Activated CD4-positive, alpha-beta T cell treated with anti-CD3 and anti-CD28 coated beads, Interleukin-2, amount 10 ng/mL, durations not matched to agents 7 days and 5 days (primary cell): Measurements from ENCODE around the gene ZBTB7B. TPM values are rescaled to one million over a fixed set of nuclear protein-coding genes. Genes with fewer than 3 reads are reported as not detected.

Experiments
- CTCF ChIA-PET: fragments of 350-600 bp; sonication (Branson Sonifier 250); formaldehyde crosslinking; loops from one replicate; lab custom pipeline; 2021; ENCODE audit warnings: antibody characterized with exemption; lab: Charles Lee
- POLR2A ChIA-PET: fragments of 350-600 bp; sonication (Branson Sonifier 250); formaldehyde crosslinking; loops from one replicate; lab custom pipeline; 2021; ENCODE audit warnings: antibody characterized with exemption; lab: Charles Lee
- DNase-seq: peaks from one replicate; pipeline ENCODE4 v3.0.0-alpha.2; 2020
- H3K27ac Mint-ChIP-seq: one replicate; pipeline ENCODE4 v1.8.0; 2021; ENCODE audit warnings: mild to moderate bottlenecking, moderate library complexity, mixed read lengths
- H3K27me3 Mint-ChIP-seq: one replicate; pipeline ENCODE4 v1.8.0; 2021; ENCODE audit warnings: mixed read lengths
- H3K36me3 Mint-ChIP-seq: one replicate; pipeline ENCODE4 v1.8.0; 2021; ENCODE audit warnings: low read depth, mixed read lengths
- H3K4me1 Mint-ChIP-seq: one replicate; pipeline ENCODE4 v1.8.0; 2021; ENCODE audit warnings: mixed read lengths
- H3K4me3 Mint-ChIP-seq: one replicate; pipeline ENCODE4 v1.8.0; 2021; ENCODE audit warnings: mild to moderate bottlenecking, moderate library complexity, mixed read lengths
- H3K9me3 Mint-ChIP-seq: one replicate; pipeline ENCODE4 v1.8.0; 2021; ENCODE audit warnings: mixed read lengths
- total RNA-seq, 2 experiments: library from RNA; stranded (reverse); gene quantifications; one replicate each; pipeline ENCODE4 v1.2.3, GENCODE V29; 2021

Gene ZBTB7B
- total RNA-seq, 2 experiments from 2014 or later = 112 to 127 TPM

- POLR2A ChIA-PET = interaction anchor here (0.6 kb wide), 2 partner anchors 34 to 50 kb away, joined by 3 to 5 read pairs; no protein-coding TSS in a partner anchor
- H3K9me3 Mint-ChIP-seq = no peaks in the 10 kb centered on the region
- H3K27me3 Mint-ChIP-seq = no peaks in the 10 kb centered on the region
- DNase-seq = peak; percentile 81
- H3K4me1 Mint-ChIP-seq = peaks cover 30% of the 10 kb centered on the region
- H3K27ac Mint-ChIP-seq = peak within 1 kb of the TSS; percentile 81
- CTCF ChIA-PET = interaction anchor here (0.6 to 3.9 kb wide), 26 partner anchors 9 to 483 kb away, joined by 3 to 48 read pairs (median 4); partner anchors contain the start of genes CHRNB2, FLAD1 and KCNN3
- H3K4me3 Mint-ChIP-seq = peak within 1 kb of the TSS; percentile 82
- H3K36me3 Mint-ChIP-seq = no peaks in the 10 kb centered on the region
Measured at GRCh38 chr1:155050560-155051341, 48.1 kb downstream of the ZBTB7B start, which contains the start of gene ADAM15. TSS of gene ADAM15 (plus strand) at chr1:155051316. CDS start at chr1:155051387, 71 bp downstream.

- POLR2A ChIA-PET = interaction anchor here (0.6 kb wide), 2 partner anchors 34 to 50 kb away, joined by 3 to 5 read pairs; no protein-coding TSS in a partner anchor
- no peaks in the 10 kb centered on the region for H3K27me3 Mint-ChIP-seq
- H3K36me3 Mint-ChIP-seq = no peaks in the 10 kb centered on the region
- H3K4me1 Mint-ChIP-seq = peaks cover 30% of the 10 kb centered on the region
- H3K9me3 Mint-ChIP-seq = no peaks in the 10 kb centered on the region
- H3K27ac Mint-ChIP-seq = no peak overlapping the region
- CTCF ChIA-PET = interaction anchor here (0.6 to 3.9 kb wide), 24 partner anchors 10 to 484 kb away, joined by 3 to 48 read pairs (median 4); partner anchors contain the start of genes CHRNB2 and KCNN3
- H3K4me3 Mint-ChIP-seq = peak overlapping the region; percentile 79
- no peak for DNase-seq
Measured at GRCh38 chr1:155051342-155051776, 48.8 kb downstream of the ZBTB7B start.

GRCh38 chr1:155051777-155052398 is 49.3 kb downstream of the ZBTB7B start:
- peaks cover 30% of the 10 kb centered on the region for H3K4me1 Mint-ChIP-seq
- peak overlapping the region; percentile 79 for H3K4me3 Mint-ChIP-seq
- H3K27ac Mint-ChIP-seq = peak overlapping the region; percentile 68
- ChIA-PET POLR2A (interaction anchor here (0.6 kb wide), 1 partner anchor 81 kb away, joined by 3 read pairs; the partner anchor contains the start of gene SHC1), CTCF (interaction anchor here (0.7 to 3.9 kb wide), 18 partner anchors 9 to 433 kb away, joined by 3 to 48 read pairs (median 4); partner anchors contain the start of genes EFNA3 and KRTCAP2)
- no peaks in the 10 kb centered on the region for H3K9me3 Mint-ChIP-seq
- H3K27me3 Mint-ChIP-seq = no peaks in the 10 kb centered on the region
- peak; percentile 51 for DNase-seq
- no peaks in the 10 kb centered on the region for H3K36me3 Mint-ChIP-seq

GRCh38 chr1:155052439-155053395 is 50.1 kb downstream of the ZBTB7B start:
- POLR2A ChIA-PET = interaction anchor here (0.6 kb wide), 1 partner anchor 82 kb away, joined by 3 read pairs; the partner anchor contains the start of gene SHC1
- CTCF ChIA-PET = interaction anchor here (0.6 to 3.9 kb wide), 18 partner anchors 9 to 237 kb away, joined by 3 to 48 read pairs (median 3); partner anchors contain the start of genes EFNA3 and KRTCAP2
- peak; percentile 37 for DNase-seq
- Mint-ChIP-seq H3K27ac (peak overlapping the region; percentile 68), H3K9me3 (no peaks in the 10 kb centered on the region), H3K27me3 (no peaks in the 10 kb centered on the region), H3K4me3 (peak overlapping the region; percentile 79), H3K4me1 (peaks cover 30% of the 10 kb centered on the region), H3K36me3 (no peaks in the 10 kb centered on the region)

GRCh38 chr1:155053531-155054105 is 51.0 kb downstream of the ZBTB7B start:
- Mint-ChIP-seq H3K36me3 (peaks cover 2% of the 10 kb centered on the region), H3K4me1 (peaks cover 30% of the 10 kb centered on the region), H3K9me3 (no peaks in the 10 kb centered on the region), H3K27ac (no peak overlapping the region), H3K4me3 (peak overlapping the region; percentile 49), H3K27me3 (no peaks in the 10 kb centered on the region)
- DNase-seq = no peak
- ChIA-PET POLR2A (no interaction called here), CTCF (interaction anchor here (0.7 to 3.9 kb wide), 10 partner anchors 8 to 119 kb away, joined by 3 to 48 read pairs (median 4); partner anchors contain the start of gene KRTCAP2)

GRCh38 chr1:155057104-155057503 is 54.5 kb downstream of the ZBTB7B start:
- DNase-seq = no peak
- Mint-ChIP-seq H3K4me3 (no peak overlapping the region), H3K27me3 (no peaks in the 10 kb centered on the region), H3K27ac (no peak overlapping the region), H3K36me3 (peaks cover 2% of the 10 kb centered on the region), H3K9me3 (no peaks in the 10 kb centered on the region), H3K4me1 (peaks cover 21% of the 10 kb centered on the region)
- CTCF ChIA-PET = interaction anchor here (1.0 to 1.9 kb wide), 4 partner anchors 24 to 116 kb away, joined by 3 to 9 read pairs (median 4); partner anchors contain the start of gene KRTCAP2
- POLR2A ChIA-PET = interaction anchor here (0.6 kb wide), 1 partner anchor 28 kb away, joined by 3 read pairs; no protein-coding TSS in a partner anchor

- Mint-ChIP-seq H3K9me3 (no peaks in the 10 kb centered on the region), H3K27me3 (no peaks in the 10 kb centered on the region), H3K27ac (no peak overlapping the region), H3K4me3 (no peak overlapping the region), H3K36me3 (peaks cover 2% of the 10 kb centered on the region), H3K4me1 (peaks cover 20% of the 10 kb centered on the region)
- POLR2A ChIA-PET = no interaction called here
- CTCF ChIA-PET = interaction anchor here (1.0 to 1.9 kb wide), 3 partner anchors 25 to 115 kb away, joined by 3 to 9 read pairs (median 5); partner anchors contain the start of gene KRTCAP2
- no peak for DNase-seq
Measured at GRCh38 chr1:155057788-155058211, 55.2 kb downstream of the ZBTB7B start.

- CTCF ChIA-PET = interaction anchor here (0.8 to 5.1 kb wide), 12 partner anchors 9 to 115 kb away, joined by 3 to 48 read pairs (median 5); partner anchors contain the start of genes ADAM15 and EFNA3
- no peak for DNase-seq
- no peak overlapping the region for H3K4me3 Mint-ChIP-seq
- H3K9me3 Mint-ChIP-seq = no peaks in the 10 kb centered on the region
- no peak overlapping the region for H3K27ac Mint-ChIP-seq
- peaks cover 2% of the 10 kb centered on the region for H3K36me3 Mint-ChIP-seq
- POLR2A ChIA-PET = no interaction called here
- peaks cover 31% of the 10 kb centered on the region for H3K4me1 Mint-ChIP-seq
- H3K27me3 Mint-ChIP-seq = no peaks in the 10 kb centered on the region
Measured at GRCh38 chr1:155060736-155061135, 58.1 kb downstream of the ZBTB7B start.

- H3K36me3 Mint-ChIP-seq = peaks cover 5% of the 10 kb centered on the region
- ChIA-PET POLR2A (no interaction called here), CTCF (interaction anchor here (0.6 to 5.1 kb wide), 30 partner anchors 9 to 919 kb away, joined by 3 to 48 read pairs (median 4); partner anchors contain the start of genes ADAM15, DCST1, DCST2 and EFNA3)
- DNase-seq = peak; percentile 95
- H3K4me1 Mint-ChIP-seq = peaks cover 36% of the 10 kb centered on the region
- no peak overlapping the region for H3K4me3 Mint-ChIP-seq
- no peaks in the 10 kb centered on the region for H3K9me3 Mint-ChIP-seq
- H3K27me3 Mint-ChIP-seq = no peaks in the 10 kb centered on the region
- H3K27ac Mint-ChIP-seq = no peak overlapping the region
Measured at GRCh38 chr1:155061381-155062150, 59.0 kb downstream of the ZBTB7B start.

- Mint-ChIP-seq H3K36me3 (peaks cover 5% of the 10 kb centered on the region), H3K27ac (no peak overlapping the region), H3K4me3 (peak overlapping the region; percentile 91), H3K4me1 (peaks cover 36% of the 10 kb centered on the region), H3K27me3 (no peaks in the 10 kb centered on the region), H3K9me3 (no peaks in the 10 kb centered on the region)
- CTCF ChIA-PET = interaction anchor here (0.6 to 5.1 kb wide), 31 partner anchors 8 to 918 kb away, joined by 3 to 48 read pairs (median 4); partner anchors contain the start of genes ADAM15, DCST1, DCST2 and EFNA3
- POLR2A ChIA-PET = no interaction called here
- DNase-seq = no peak
Measured at GRCh38 chr1:155062151-155062686, 59.6 kb downstream of the ZBTB7B start.
